GM18526 (cell line): ENCODE results near the gene COL6A2.

ENCODE experiments used
- POLR2A ChIP-seq: IDR thresholded peaks from 3 replicates; pipeline ENCODE4 v1.6.1; 2011; ENCODE audit not compliant: insufficient read length; ENCODE audit errors: extremely low read depth

The COL6A2 gene

GRCh38 chr21:46154955-46155513 is 57.1 kb downstream of the COL6A2 start:
- no peak for TF ChIP-seq POLR2A

GRCh38 chr21:46155514-46156377 is 57.8 kb downstream of the COL6A2 start, which contains the start of gene FTCD:
FTCD (minus strand) TSS chr21:46155579; CDS start chr21:46155523, 56 bp downstream.
- TF ChIP-seq POLR2A: no peak

GRCh38 chr21:46156378-46156645 is 58.4 kb downstream of the COL6A2 start:
- no peak for TF ChIP-seq POLR2A

- TF ChIP-seq POLR2A: no peak
Observed at GRCh38 chr21:46156678-46157077, 58.8 kb downstream of the COL6A2 start.

GRCh38 chr21:46157396-46157986 is 59.6 kb downstream of the COL6A2 start:
- no peak for TF ChIP-seq POLR2A

GRCh38 chr21:46157987-46158451 is 60.1 kb downstream of the COL6A2 start:
- TF ChIP-seq POLR2A: no peak

- no peak for TF ChIP-seq POLR2A
Observed at GRCh38 chr21:46158666-46159300, 60.9 kb downstream of the COL6A2 start.

- TF ChIP-seq POLR2A: no peak
Observed at GRCh38 chr21:46159390-46159789, 61.5 kb downstream of the COL6A2 start.

GRCh38 chr21:46159841-46160656 is 62.1 kb downstream of the COL6A2 start:
- TF ChIP-seq POLR2A: no peak

GRCh38 chr21:46160657-46160906 is 62.7 kb downstream of the COL6A2 start:
- TF ChIP-seq POLR2A: no peak

- TF ChIP-seq POLR2A: no peak
Observed at GRCh38 chr21:46160907-46161632, 63.2 kb downstream of the COL6A2 start.

- TF ChIP-seq POLR2A: no peak
Observed at GRCh38 chr21:46161633-46162592, 64.0 kb downstream of the COL6A2 start.

- no peak for TF ChIP-seq POLR2A
Observed at GRCh38 chr21:46163380-46163779, 65.5 kb downstream of the COL6A2 start.
